Small intestine (tissue), 7 donors: Measurements from ENCODE around the gene LAMTOR1. TPM values are rescaled to one million over a fixed set of nuclear protein-coding genes. Genes with fewer than 3 reads are reported as not detected.

Experiments used
- DNase-seq, 2 donors: peaks; one replicate each; pipeline versions ENCODE4 v3.0.0 to v3.0.0-alpha.2; 2013
- FAIRE-seq: peaks from 2 replicates; lab custom pipeline; 2012; peaks lifted over from hg19 to GRCh38; lab: Jason Lieb, UNC
- H3K27ac ChIP-seq, 3 donors: one replicate each; pipeline ENCODE4 v1.5.1; 2013; ENCODE audit warnings: low read length in 2 of 3, mild to moderate bottlenecking in 2 of 3, control low read depth in 1 of 3, inconsistent platforms in 1 of 3, low read depth in 1 of 3, moderate library complexity in 1 of 3
- H3K27me3 ChIP-seq, 3 donors: one replicate each; pipeline ENCODE4 v1.6.1; 2013; ENCODE audit warnings: low read length in 3 of 3, inconsistent platforms in 1 of 3; ENCODE audit not compliant: control insufficient read depth in 3 of 3, insufficient read depth in 3 of 3
- H3K36me3 ChIP-seq, 3 donors: one replicate each; pipeline ENCODE4 v1.6.1; 2013; ENCODE audit warnings: low read length in 3 of 3, inconsistent platforms in 1 of 3, low read depth in 1 of 3, mild to moderate bottlenecking in 1 of 3, moderate library complexity in 1 of 3; ENCODE audit not compliant: control insufficient read depth in 3 of 3, insufficient read depth in 2 of 3
- H3K4me1 ChIP-seq, 3 donors: one replicate each; pipeline ENCODE4 v1.6.1; 2013; ENCODE audit warnings: low read length in 2 of 3, inconsistent platforms in 1 of 3, low read depth in 1 of 3, mild to moderate bottlenecking in 1 of 3, moderate library complexity in 1 of 3; ENCODE audit not compliant: control insufficient read depth in 3 of 3, insufficient read depth in 2 of 3
- H3K4me3 ChIP-seq, 3 donors: one replicate each; pipeline ENCODE4 v1.5.1; 2013; ENCODE audit warnings: low read length in 3 of 3, control low read depth in 1 of 3, inconsistent platforms in 1 of 3, low read depth in 1 of 3, mild to moderate bottlenecking in 1 of 3, moderate library complexity in 1 of 3
- H3K9me3 ChIP-seq, 2 donors: one replicate each; pipeline ENCODE4 v1.6.1; 2013; ENCODE audit warnings: low read depth in 1 of 2, low read length in 1 of 2; ENCODE audit not compliant: control insufficient read depth in 2 of 2, insufficient read depth in 1 of 2
- WGBS, 3 donors: extraction: QIAGEN DNeasy Blood & Tissue Kit; methylation state at CpG; one replicate each; pipeline ENCODE4 v1.1.7; 2013; 5-methylcytosine and 5-hydroxymethylcytosine counted together
- polyA plus RNA-seq, 4 donors: library from polyadenylated mRNA; stranded (reverse) in 3 of 4; unstranded in 1 of 4; fragments of 200-250 nt in 3 of 4; fragments of 120-200 nt in 1 of 4; gene quantifications; one replicate each; pipeline versions ENCODE4 v1.2.1 to v1.2.3, GENCODE V29; 2013
- donor health status: healthy with polysubstance abuse.
- donor health status: control.
- donor health status: control.
- donor health status: Bipolar disorder and iron deficiency.
- donor health status: healthy.

LAMTOR1 gene
- polyA plus RNA-seq, 4 donors = 118 to 149 (median 125) TPM

GRCh38 chr11:72061739-72062396 lies 41.2 kb downstream of the LAMTOR1 start:
- no peaks in the 10 kb centered on the region for H3K4me1 ChIP-seq
- no peak for FAIRE-seq
- H3K36me3 ChIP-seq = peaks cover 0 to 20% (median 3%) of the 10 kb centered on the region in 3 donors
- no peak overlapping the region for H3K27ac ChIP-seq
- no peaks in the 10 kb centered on the region for H3K27me3 ChIP-seq
- WGBS, 3 donors = 90 to 96% (median 94%) methylated on average over 5 of the region's 5 CpGs
- no peak for DNase-seq
- H3K9me3 ChIP-seq = no peaks in the 10 kb centered on the region
- no peak overlapping the region for H3K4me3 ChIP-seq

- Histone ChIP-seq H3K27ac (no peak overlapping the region), H3K36me3 (peaks cover 0 to 18% (median 3%) of the 10 kb centered on the region in 3 donors), H3K4me1 (no peaks in the 10 kb centered on the region), H3K4me3 (no peak overlapping the region), H3K27me3 (no peaks in the 10 kb centered on the region), H3K9me3 (no peaks in the 10 kb centered on the region)
- DNase-seq (no peak), FAIRE-seq (no peak)
- 78 to 94% (median 88%) methylated on average over 3 of the region's 3 CpGs for WGBS, 3 donors
Observed at GRCh38 chr11:72058416-72059034, 44.6 kb downstream of the LAMTOR1 start.

- peak overlapping the region in 2 of 3 donors; percentile 21 to 42 for H3K27ac ChIP-seq
- no peak overlapping the region for H3K4me3 ChIP-seq
- FAIRE-seq = no peak
- no peaks in the 10 kb centered on the region for H3K27me3 ChIP-seq
- peak in 1 of 2 donors; percentile 17 for DNase-seq
- 72 to 86% (median 78%) methylated on average over 3 of the region's 3 CpGs for WGBS, 3 donors
- no peaks in the 10 kb centered on the region for H3K9me3 ChIP-seq
- peaks cover 0 to 24% (median 0%) of the 10 kb centered on the region in 3 donors for H3K36me3 ChIP-seq
- H3K4me1 ChIP-seq = peaks cover 0 to 8% (median 0%) of the 10 kb centered on the region in 3 donors
Observed at GRCh38 chr11:72048766-72049460, 54.2 kb downstream of the LAMTOR1 start.

Other genes starting within 250 kb of the LAMTOR1 start
- gene DEFB131B, start 224.8 kb downstream of the LAMTOR1 start, polyA plus RNA-seq = not detected
- gene XNDC1N, start 174.7 kb downstream of the LAMTOR1 start, polyA plus RNA-seq = 1 to 10 TPM; 2.7 to 5.2 (median 4.0) TPM
- gene RNF121, start 174.3 kb downstream of the LAMTOR1 start, polyA plus RNA-seq = 10 to 100 TPM; 15.9 to 38.6 (median 23.5) TPM
- gene IL18BP, start 104.4 kb downstream of the LAMTOR1 start, polyA plus RNA-seq = 1 to 10 TPM; 3.2 to 9.6 (median 7.2) TPM
- gene NUMA1, start 22.8 kb downstream of the LAMTOR1 start, polyA plus RNA-seq = 100 to 1,000 TPM in 3 of 4 donors, 10 to 100 TPM in 1; 68.1 to 286 (median 119) TPM
- gene LRRC51, start 22.4 kb downstream of the LAMTOR1 start, polyA plus RNA-seq = 10 to 100 TPM in 1 of 4 donors, 1 to 10 TPM in 3; 3.8 to 10.7 (median 5.6) TPM
- not detected for gene TOMT, start 2.6 kb upstream of the LAMTOR1 start, polyA plus RNA-seq
- 10 to 100 TPM; 35.0 to 83.0 (median 65.7) TPM for gene ANAPC15, start 9.4 kb upstream of the LAMTOR1 start, polyA plus RNA-seq
- gene FOLR3, start 32.4 kb upstream of the LAMTOR1 start, polyA plus RNA-seq = under 1 TPM in 2 of 4 donors, not detected in 2; 0.12 to 0.84 TPM
- gene FOLR1, start 88.8 kb upstream of the LAMTOR1 start, polyA plus RNA-seq = 1 to 10 TPM in 1 of 4 donors, under 1 TPM in 1, not detected in 2; 0.19 to 2.5 TPM
- gene FOLR2, start 113.5 kb upstream of the LAMTOR1 start, polyA plus RNA-seq = 10 to 100 TPM in 2 of 4 donors, 1 to 10 TPM in 1, under 1 TPM in 1; 0.67 to 24.2 (median 8.6) TPM
- 10 to 100 TPM; 43.2 to 64.7 (median 60.7) TPM for gene INPPL1, start 121.5 kb upstream of the LAMTOR1 start, polyA plus RNA-seq
- 1 to 10 TPM in 1 of 4 donors, under 1 TPM in 1, not detected in 2; 0.86 to 3.3 TPM for gene PHOX2A, start 140.9 kb upstream of the LAMTOR1 start, polyA plus RNA-seq